SK-N-MC (cell line): ENCODE data around the gene SLC7A5.

Source experiments
- EZH2 ChIP-seq: fragments of 200-600 bp; sonication (generic); IDR thresholded peaks from one replicate; pipeline ENCODE4 v1.6.1; 2017; ENCODE audit warnings: antibody characterized with exemption
- FOXP2 ChIP-seq: optimal IDR thresholded peaks from 2 replicates; pipeline ENCODE3; 2011; ENCODE audit warnings: mild to moderate bottlenecking, moderate library complexity; ENCODE audit not compliant: insufficient read depth; ENCODE audit errors: extremely low read length, control extremely low read depth
- POLR2AphosphoS5 ChIP-seq: IDR thresholded peaks from 2 replicates; pipeline ENCODE4 v1.6.1; 2012; ENCODE audit warnings: mild to moderate bottlenecking, low read depth, low read length, borderline replicate concordance

DNA sequence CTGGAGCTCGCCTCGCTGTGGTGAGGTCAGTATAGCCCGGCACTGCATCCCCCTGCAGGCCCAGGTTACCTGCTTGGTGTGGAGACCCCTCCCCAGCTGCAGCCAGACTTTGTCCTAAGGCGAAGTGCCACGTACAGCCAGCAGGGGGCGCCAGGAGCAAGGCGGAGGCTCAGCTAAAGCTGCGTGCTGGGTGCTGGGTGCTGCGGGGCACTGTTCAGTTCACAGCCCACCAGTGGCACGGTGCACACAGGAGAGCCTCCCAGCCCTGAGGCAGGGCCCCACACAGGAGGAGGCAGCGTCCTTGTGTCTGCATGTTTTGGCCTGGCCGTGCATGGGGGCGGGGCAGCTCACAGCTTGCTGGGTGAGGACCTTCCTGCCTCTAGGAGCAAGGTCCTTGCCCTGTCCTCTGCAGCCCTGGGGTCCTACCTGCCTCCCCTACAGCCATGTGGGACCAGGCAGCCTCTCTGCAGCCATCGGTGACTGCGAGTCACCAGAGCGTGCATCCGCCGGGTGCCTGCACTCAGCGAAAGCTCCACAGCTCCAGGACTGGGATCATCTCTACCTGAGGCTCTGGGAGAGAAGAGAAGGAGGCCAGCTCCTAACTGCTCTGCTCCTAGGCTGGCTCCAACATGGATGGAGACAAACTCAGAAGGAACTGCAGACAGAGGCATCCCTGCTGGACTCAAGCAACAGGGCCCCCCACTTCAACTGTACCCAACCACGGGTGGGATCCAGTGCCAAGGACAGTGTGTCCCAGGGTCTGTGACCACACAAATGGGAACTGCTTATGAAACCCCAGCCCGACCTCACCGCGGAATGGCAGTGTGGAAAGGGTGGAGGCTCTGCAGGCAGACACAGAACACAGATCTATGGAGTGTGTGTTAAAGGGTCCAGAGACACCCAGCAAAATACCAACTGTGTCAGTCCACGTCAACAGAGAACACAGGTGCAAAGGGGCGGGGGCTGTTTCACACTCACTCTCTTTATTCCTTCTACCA is 19.0 kb downstream of the SLC7A5 start:
- TF ChIP-seq POLR2AphosphoS5 (no peak), EZH2 (no peak), FOXP2 (no peak)
